Transverse colon (tissue), 4 donors: ENCODE results near the gene ELOVL1. TPM values are rescaled to one million over a fixed set of nuclear protein-coding genes. Genes with fewer than 3 reads are reported as not detected.

Source experiments
- DNase-seq: peaks from one replicate; pipeline ENCODE4 v3.0.0-alpha.2; 2019
- H3K27ac ChIP-seq, 4 donors: fragments of 200-600 bp; sonication (generic); 2 replicates each; pipeline ENCODE4 v1.5.1; 2016 to 2018; ENCODE audit warnings: inconsistent platforms in 4 of 4
- H3K27me3 ChIP-seq: fragments of 200-600 bp; sonication (generic); 2 replicates; pipeline ENCODE4 v1.5.1; 2017; ENCODE audit warnings: inconsistent platforms
- H3K36me3 ChIP-seq, 4 donors: fragments of 200-600 bp; sonication (generic); 2 replicates each; pipeline ENCODE4 v1.5.1; 2017 to 2019; ENCODE audit warnings: inconsistent platforms in 4 of 4
- H3K4me1 ChIP-seq, 4 donors: fragments of 200-600 bp; sonication (generic); 2 replicates each; pipeline ENCODE4 v1.5.1; 2017 to 2020; ENCODE audit warnings: inconsistent platforms in 4 of 4
- H3K4me3 ChIP-seq, 4 donors: fragments of 200-600 bp; sonication (generic); 1 replicate in 1 of 4; 2 replicates in 3 of 4; pipeline versions ENCODE4 v1.5.1 to v1.6.1; 2017 to 2019; ENCODE audit warnings: inconsistent platforms in 4 of 4
- H3K9me3 ChIP-seq, 2 donors: fragments of 200-600 bp; sonication (generic); 2 replicates each; pipeline ENCODE4 v1.5.1; 2017 to 2019; ENCODE audit warnings: inconsistent platforms in 2 of 2
- CTCF ChIP-seq, 5 experiments: fragments of 200-600 bp in 3 of 5; fragments of 450-650 bp in 2 of 5; sonication (generic) in 3 of 5; IDR thresholded peaks; 1 replicate in 2 of 5; 2 replicates in 3 of 5; pipeline ENCODE4 v1.5.1; 2016 to 2017; ENCODE audit warnings: antibody characterized with exemption in 5 of 5, inconsistent platforms in 3 of 5, mild to moderate bottlenecking in 2 of 5, moderate library complexity in 1 of 5
- EP300 ChIP-seq: sonication (generic); formaldehyde crosslinking; IDR thresholded peaks from one replicate; pipeline ENCODE4 v1.6.1; 2017; ENCODE audit warnings: antibody characterized with exemption, low read depth
- POLR2A ChIP-seq: fragments of 450-650 bp; IDR thresholded peaks from one replicate; pipeline ENCODE4 v1.6.1; 2016; ENCODE audit warnings: antibody characterized with exemption, mild to moderate bottlenecking, moderate library complexity
- POLR2AphosphoS5 ChIP-seq, 3 donors: sonication (generic); formaldehyde crosslinking; IDR thresholded peaks; one replicate each; pipeline ENCODE4 v1.6.1; 2016; ENCODE audit warnings: antibody characterized with exemption in 3 of 3
- WGBS, 2 donors: methylation state at CpG; one replicate each; pipeline ENCODE4 v1.1.5; 2018; ENCODE audit warnings: low coverage in 1 of 2; 5-methylcytosine and 5-hydroxymethylcytosine counted together
- in situ Hi-C, 4 donors: fragments of 200-750 bp; cut with MboI; loops; one replicate each; pipeline versions ENCODE4 v1.15.0 to v1.15.1; 2017; ENCODE audit warnings: low sequenced_read_pairs in 3 of 4, low pct_ligation_motif_present in 1 of 4, low pct_unique_long_range_greater_than_20kb in 1 of 4
- intact Hi-C: fragments of 100-400 bp; cut with DNase I; formaldehyde crosslinking; loops from one replicate; pipeline ENCODE4 v1.15.1; 2023; ENCODE audit warnings: low total_unique reads
- total RNA-seq, 4 donors: library from RNA; depleted of rRNA; stranded (reverse); fragments of >200 nt; gene quantifications; one replicate each; pipeline ENCODE4 v1.1.0, GENCODE V29; 2016

Gene ELOVL1
- total RNA-seq, 4 donors from 2014 or later: 58.4 to 114 (median 99.5) TPM

GRCh38 chr1:43354936-43355335 lies 12.9 kb downstream of the ELOVL1 start:
- no peak for TF ChIP-seq EP300
- TF ChIP-seq CTCF (IDR thresholded peaks at IDR 0.05): no peak
- no peak for TF ChIP-seq POLR2AphosphoS5 (IDR thresholded peaks at IDR 0.05)
- TF ChIP-seq POLR2A: no peak
- WGBS, 2 donors: 100% methylated on average over 2 of the region's 2 CpGs

GRCh38 chr1:43354471-43354870 lies 13.3 kb downstream of the ELOVL1 start:
- H3K9me3 ChIP-seq: no peaks in the 10 kb centered on the region
- H3K4me1 ChIP-seq: peaks cover 11 to 21% (median 20%) of the 10 kb centered on the region in 4 donors
- WGBS, 2 donors: 83 to 100% methylated on average over 1 to 2 of the region's 2 CpGs
- no peaks in the 10 kb centered on the region for H3K27me3 ChIP-seq
- intact Hi-C loops (no loop called here), in situ Hi-C loops (no loop called here)
- DNase-seq: no peak
- TF ChIP-seq POLR2A (no peak), POLR2AphosphoS5 (IDR thresholded peaks at IDR 0.05) (no peak), EP300 (no peak), CTCF (IDR thresholded peaks at IDR 0.05) (no peak)
- H3K36me3 ChIP-seq: no peaks in the 10 kb centered on the region
- H3K27ac ChIP-seq: no peak overlapping the region
- H3K4me3 ChIP-seq: no peak overlapping the region

More at GRCh38 chr1:43354936-43355335, 12.9 kb downstream of the ELOVL1 start:
- DNase-seq: no peak
- intact Hi-C loops: no loop called here
- Histone ChIP-seq H3K9me3 (no peaks in the 10 kb centered on the region), H3K27me3 (no peaks in the 10 kb centered on the region), H3K36me3 (no peaks in the 10 kb centered on the region), H3K4me1 (peaks cover 7 to 21% (median 18%) of the 10 kb centered on the region in 4 donors), H3K27ac (no peak overlapping the region), H3K4me3 (no peak overlapping the region)
- in situ Hi-C loops: no loop called here

- in situ Hi-C loops (no loop called here), intact Hi-C loops (no loop called here)
- peaks cover 7 to 22% (median 18%) of the 10 kb centered on the region in 4 donors for H3K4me1 ChIP-seq
- H3K36me3 ChIP-seq: no peaks in the 10 kb centered on the region
- DNase-seq: no peak
- H3K9me3 ChIP-seq: no peaks in the 10 kb centered on the region
- no peaks in the 10 kb centered on the region for H3K27me3 ChIP-seq
- H3K4me3 ChIP-seq: no peak overlapping the region
- TF ChIP-seq POLR2A (no peak), POLR2AphosphoS5 (IDR thresholded peaks at IDR 0.05) (no peak), CTCF (IDR thresholded peaks at IDR 0.05) (no peak), EP300 (no peak)
- no peak overlapping the region for H3K27ac ChIP-seq
- WGBS, 2 donors: 58 to 78% methylated on average over 3 of the region's 3 CpGs
Observed at GRCh38 chr1:43352881-43353280, 14.9 kb downstream of the ELOVL1 start.

- Histone ChIP-seq H3K36me3 (no peaks in the 10 kb centered on the region), H3K27me3 (no peaks in the 10 kb centered on the region), H3K4me1 (peaks cover 7 to 18% (median 14%) of the 10 kb centered on the region in 4 donors), H3K4me3 (no peak overlapping the region), H3K27ac (no peak overlapping the region), H3K9me3 (no peaks in the 10 kb centered on the region)
- DNase-seq: no peak
- TF ChIP-seq CTCF (IDR thresholded peaks at IDR 0.05): no peak
- TF ChIP-seq POLR2A: no peak
- TF ChIP-seq EP300: no peak
- TF ChIP-seq POLR2AphosphoS5 (IDR thresholded peaks at IDR 0.05): no peak
- intact Hi-C loops: no loop called here
- in situ Hi-C loops: no loop called here
- WGBS, 2 donors: 100% methylated on average over 2 of the region's 2 CpGs
Observed at GRCh38 chr1:43352351-43352705, 15.5 kb downstream of the ELOVL1 start.
